ENCODE results near the gene RNF150.

Gene RNF150

DNA sequence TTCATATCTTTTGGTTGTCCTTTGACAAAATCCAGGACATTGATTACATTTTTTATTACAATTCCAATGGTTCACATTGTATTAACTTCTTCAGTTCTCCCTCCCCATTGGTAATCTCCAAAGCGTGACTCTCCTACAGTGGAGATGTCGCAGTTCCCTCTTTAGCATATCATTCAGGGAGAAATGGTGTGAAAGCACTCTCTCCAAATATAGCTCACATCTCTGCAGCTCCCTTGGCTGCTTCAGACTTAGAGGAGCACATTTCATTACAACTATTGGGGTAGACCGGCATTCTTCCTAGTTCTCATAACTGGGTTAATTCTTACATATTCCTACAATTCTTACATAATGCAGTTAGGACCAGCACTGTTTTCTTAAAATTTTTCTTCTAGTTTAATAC, 25.3 kb downstream of the RNF150 start:
- Histone ChIP-seq H3K27ac (no peak overlapping the region), H3K9me3 (ENCODE audit: severe bottlenecking) (no peaks in the 10 kb centered on the region), H3K27me3 (ENCODE audit: insufficient read depth, low read depth, severe bottlenecking) (no peaks in the 10 kb centered on the region), H3K36me3 (no peaks in the 10 kb centered on the region), H3K4me3 (ENCODE audit: low read depth, low read length) (no peak overlapping the region)
- DNase-seq: no peak
- TF ChIP-seq, protein P1, sequence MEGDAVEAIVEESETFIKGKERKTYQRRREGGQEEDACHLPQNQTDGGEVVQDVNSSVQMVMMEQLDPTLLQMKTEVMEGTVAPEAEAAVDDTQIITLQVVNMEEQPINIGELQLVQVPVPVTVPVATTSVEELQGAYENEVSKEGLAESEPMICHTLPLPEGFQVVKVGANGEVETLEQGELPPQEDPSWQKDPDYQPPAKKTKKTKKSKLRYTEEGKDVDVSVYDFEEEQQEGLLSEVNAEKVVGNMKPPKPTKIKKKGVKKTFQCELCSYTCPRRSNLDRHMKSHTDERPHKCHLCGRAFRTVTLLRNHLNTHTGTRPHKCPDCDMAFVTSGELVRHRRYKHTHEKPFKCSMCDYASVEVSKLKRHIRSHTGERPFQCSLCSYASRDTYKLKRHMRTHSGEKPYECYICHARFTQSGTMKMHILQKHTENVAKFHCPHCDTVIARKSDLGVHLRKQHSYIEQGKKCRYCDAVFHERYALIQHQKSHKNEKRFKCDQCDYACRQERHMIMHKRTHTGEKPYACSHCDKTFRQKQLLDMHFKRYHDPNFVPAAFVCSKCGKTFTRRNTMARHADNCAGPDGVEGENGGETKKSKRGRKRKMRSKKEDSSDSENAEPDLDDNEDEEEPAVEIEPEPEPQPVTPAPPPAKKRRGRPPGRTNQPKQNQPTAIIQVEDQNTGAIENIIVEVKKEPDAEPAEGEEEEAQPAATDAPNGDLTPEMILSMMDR (IDR thresholded peaks at IDR 0.05; ENCODE audit: low read depth, low read length): no peak

DNA sequence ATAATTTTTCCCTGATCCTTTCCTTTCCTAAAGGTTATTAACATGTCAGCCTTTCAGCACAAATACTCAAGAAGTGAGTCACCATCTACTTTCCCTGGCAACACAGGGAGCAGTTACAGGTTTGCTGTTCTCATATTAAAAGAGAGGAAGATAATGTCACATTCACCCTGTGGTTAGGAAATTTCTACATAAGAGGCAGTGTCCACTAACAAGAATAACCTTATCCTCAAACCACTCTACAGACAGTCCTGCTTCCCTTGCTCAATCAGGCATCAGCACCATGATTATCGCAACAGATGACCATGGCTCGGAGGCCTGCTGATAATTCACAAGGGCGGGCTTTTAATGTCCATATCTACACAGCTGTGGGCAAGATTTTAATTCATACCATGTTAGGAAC, 30.9 kb downstream of the RNF150 start:
- no peaks in the 10 kb centered on the region for H3K9me3 ChIP-seq (ENCODE audit: severe bottlenecking)
- H3K36me3 ChIP-seq: no peaks in the 10 kb centered on the region
- TF ChIP-seq, protein P1 (IDR thresholded peaks at IDR 0.05; ENCODE audit: low read depth, low read length): no peak
- DNase-seq: no peak
- H3K27me3 ChIP-seq (ENCODE audit: insufficient read depth, low read depth, severe bottlenecking): no peaks in the 10 kb centered on the region
- H3K27ac ChIP-seq: no peak overlapping the region
- H3K4me3 ChIP-seq (ENCODE audit: low read depth, low read length): no peak overlapping the region

DNA sequence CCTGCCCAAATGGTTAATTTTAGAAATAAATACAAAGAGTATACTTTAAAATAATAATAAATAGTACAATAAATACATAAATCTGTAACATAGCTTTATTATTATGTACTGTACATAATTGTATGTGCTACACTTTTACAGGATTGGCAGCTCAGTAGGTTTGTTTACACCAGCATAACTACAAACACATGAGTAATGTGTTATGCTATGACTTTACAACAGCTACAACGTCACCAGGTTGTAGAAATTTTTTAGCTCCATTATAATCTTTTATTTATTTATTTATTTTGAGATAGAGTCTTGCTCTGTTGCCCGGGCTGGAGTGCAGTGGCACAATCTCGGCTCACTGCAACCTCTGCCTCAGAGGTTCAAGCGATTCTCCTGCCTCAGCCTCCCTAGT, 31.8 kb downstream of the RNF150 start:
- TF ChIP-seq, protein P1 (IDR thresholded peaks at IDR 0.05; ENCODE audit: low read depth, low read length): no peak
- H3K36me3 ChIP-seq: no peaks in the 10 kb centered on the region
- H3K4me3 ChIP-seq (ENCODE audit: low read depth, low read length): no peak overlapping the region
- H3K9me3 ChIP-seq (ENCODE audit: severe bottlenecking): no peaks in the 10 kb centered on the region
- DNase-seq: no peak
- no peaks in the 10 kb centered on the region for H3K27me3 ChIP-seq (ENCODE audit: insufficient read depth, low read depth, severe bottlenecking)
- no peak overlapping the region for H3K27ac ChIP-seq

DNA sequence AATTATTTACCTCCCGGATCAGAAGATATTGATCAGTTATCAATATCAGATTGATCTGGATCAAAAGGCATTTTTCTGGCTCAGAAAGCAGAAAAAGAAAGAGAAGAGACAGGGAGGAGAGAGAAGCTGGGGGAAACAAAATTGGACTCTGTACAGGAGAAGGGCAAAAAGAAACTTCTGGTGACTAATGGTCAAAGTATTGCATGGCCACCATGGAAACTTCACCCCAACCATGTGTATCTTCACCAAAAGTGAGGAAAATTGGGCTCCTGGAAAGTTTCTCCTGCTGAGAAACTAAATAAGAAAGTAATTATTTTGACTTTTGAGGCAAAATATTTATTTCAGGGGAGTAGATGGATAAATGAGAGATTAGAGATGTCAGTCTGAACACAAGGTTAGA, 33.9 kb downstream of the RNF150 start:
- Histone ChIP-seq H3K4me3 (ENCODE audit: low read depth, low read length) (no peak overlapping the region), H3K27me3 (ENCODE audit: insufficient read depth, low read depth, severe bottlenecking) (no peaks in the 10 kb centered on the region), H3K9me3 (ENCODE audit: severe bottlenecking) (no peaks in the 10 kb centered on the region), H3K27ac (no peak overlapping the region), H3K36me3 (no peaks in the 10 kb centered on the region)
- TF ChIP-seq, protein P1 (IDR thresholded peaks at IDR 0.05; ENCODE audit: low read depth, low read length): no peak
- DNase-seq: no peak

DNA sequence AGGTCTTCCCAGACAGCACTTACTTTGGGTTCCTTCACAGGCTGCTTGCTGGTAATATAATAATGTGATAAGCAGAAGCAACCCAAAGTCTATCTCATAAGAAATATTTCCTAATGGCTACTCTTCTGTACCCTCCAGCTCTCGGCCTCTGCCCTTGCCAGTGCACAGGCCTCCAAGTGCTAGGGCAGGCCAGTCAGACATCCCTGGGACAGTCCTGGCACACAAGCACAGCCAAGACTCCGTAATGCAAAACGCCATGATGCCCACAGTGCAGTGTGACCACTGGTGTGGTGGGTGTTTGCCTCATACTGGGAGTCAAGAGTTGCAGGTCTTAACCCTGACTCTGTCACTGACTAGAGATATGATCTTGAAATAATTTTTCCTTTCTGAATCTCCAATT, 35.1 kb downstream of the RNF150 start:
- Histone ChIP-seq H3K4me3 (ENCODE audit: low read depth, low read length) (no peak overlapping the region), H3K27me3 (ENCODE audit: insufficient read depth, low read depth, severe bottlenecking) (no peaks in the 10 kb centered on the region), H3K27ac (no peak overlapping the region), H3K36me3 (no peaks in the 10 kb centered on the region), H3K9me3 (ENCODE audit: severe bottlenecking) (no peaks in the 10 kb centered on the region)
- TF ChIP-seq, protein P1 (IDR thresholded peaks at IDR 0.05; ENCODE audit: low read depth, low read length): no peak
- DNase-seq: no peak

DNA sequence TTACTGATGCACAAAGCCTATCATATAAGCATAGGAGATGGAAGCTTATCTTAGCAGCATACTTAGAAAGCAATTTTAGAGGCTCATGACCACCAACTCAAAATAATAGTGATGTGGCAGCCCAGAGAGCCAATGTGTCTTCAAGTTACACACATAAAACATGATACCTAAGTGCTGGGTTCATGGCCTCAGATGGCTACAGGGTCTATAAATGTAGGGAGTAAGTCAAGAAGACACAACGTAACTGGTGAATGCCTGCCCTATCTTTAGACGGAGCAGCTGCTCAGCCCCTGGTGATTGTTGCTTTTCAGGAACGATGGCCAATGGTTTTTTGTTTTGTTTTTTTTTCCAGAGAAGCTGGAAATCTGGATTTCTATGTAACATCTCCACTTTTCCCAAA, 42.8 kb downstream of the RNF150 start:
- no peak overlapping the region for H3K4me3 ChIP-seq (ENCODE audit: low read depth, low read length)
- no peaks in the 10 kb centered on the region for H3K27me3 ChIP-seq (ENCODE audit: insufficient read depth, low read depth, severe bottlenecking)
- TF ChIP-seq, protein P1 (IDR thresholded peaks at IDR 0.05; ENCODE audit: low read depth, low read length): no peak
- no peaks in the 10 kb centered on the region for H3K36me3 ChIP-seq
- no peaks in the 10 kb centered on the region for H3K9me3 ChIP-seq (ENCODE audit: severe bottlenecking)
- H3K27ac ChIP-seq: no peak overlapping the region
- no peak for DNase-seq

Data from WERI-Rb-1 (cell line).